Upper lobe of left lung (tissue), 4 donors: ENCODE data around the gene NOS1AP.

Experiments
- EP300 ChIP-seq, 4 donors: sonication (generic); formaldehyde crosslinking; IDR thresholded peaks; one replicate each; pipeline ENCODE4 v1.5.1; 2017; ENCODE audit warnings: antibody characterized with exemption in 4 of 4, control low read depth in 2 of 4
- POLR2AphosphoS5 ChIP-seq, 2 donors: sonication (generic); formaldehyde crosslinking; IDR thresholded peaks; one replicate each; pipeline ENCODE4 v1.5.1; 2017; ENCODE audit warnings: antibody characterized with exemption in 2 of 2

- TF ChIP-seq POLR2AphosphoS5 (IDR thresholded peaks at IDR 0.05) (no peak), EP300 (IDR thresholded peaks at IDR 0.05) (no peak)
Observed at GRCh38 chr1:162372159-162373071, 302.9 kb downstream of the NOS1AP start.
